IPS-15b (cell line): ENCODE data around the gene TCEAL7.
"Not testable (repeated sequence)": the region's sequence is repeated elsewhere in the genome, so short reads cannot be mapped to it uniquely, and the experiment has no call there.

Source experiments
- H3K27me3 ChIP-seq: one replicate; pipeline ENCODE4 v1.6.1; 2013; ENCODE audit warnings: low read length; ENCODE audit not compliant: control insufficient read depth, insufficient read depth
- H3K36me3 ChIP-seq: one replicate; pipeline ENCODE4 v1.6.1; 2013; ENCODE audit warnings: low read length; ENCODE audit not compliant: control insufficient read depth, insufficient read depth
- H3K4me1 ChIP-seq: one replicate; pipeline ENCODE4 v1.6.1; 2013; ENCODE audit warnings: mild to moderate bottlenecking, low read length; ENCODE audit not compliant: control insufficient read depth, insufficient read depth
- H3K4me3 ChIP-seq: one replicate; pipeline ENCODE4 v1.5.1; 2013; ENCODE audit warnings: low read depth, low read length
- H3K9ac ChIP-seq: one replicate; pipeline ENCODE4 v1.6.1; 2013; ENCODE audit warnings: low read depth, mild to moderate bottlenecking, low read length
- H3K9me3 ChIP-seq: one replicate; pipeline ENCODE4 v1.6.1; 2013; ENCODE audit warnings: mild to moderate bottlenecking, low read length; ENCODE audit not compliant: control insufficient read depth, insufficient read depth

TCEAL7 gene

GRCh38 chrX:103329991-103330390 lies at the start of gene TCEAL7:
TCEAL7 (plus strand) TSS chrX:103330239; CDS start chrX:103331404, 1,165 bp downstream.
- Histone ChIP-seq H3K4me1 (peaks cover 4% of the 10 kb centered on the region), H3K27me3 (no peaks in the 10 kb centered on the region), H3K4me3 (peak within 1 kb of the TSS; percentile 73), H3K36me3 (no peaks in the 10 kb centered on the region), H3K9ac (peak within 1 kb of the TSS; percentile 47), H3K9me3 (no peaks in the 10 kb centered on the region)

GRCh38 chrX:103293118-103293517 lies 36.9 kb upstream of the TCEAL7 start:
- Histone ChIP-seq H3K4me3 (no peak overlapping the region), H3K9me3 (no peaks in the 10 kb centered on the region), H3K9ac (no peak overlapping the region), H3K27me3 (peaks cover 21% of the 10 kb centered on the region), H3K4me1 (peaks cover 10% of the 10 kb centered on the region), H3K36me3 (no peaks in the 10 kb centered on the region)

GRCh38 chrX:103304705-103305104 lies 25.3 kb upstream of the TCEAL7 start:
- H3K9me3 ChIP-seq: no peaks in the 10 kb centered on the region
- no peak overlapping the region for H3K9ac ChIP-seq
- H3K4me1 ChIP-seq: no peaks in the 10 kb centered on the region
- no peak overlapping the region for H3K4me3 ChIP-seq
- no peaks in the 10 kb centered on the region for H3K36me3 ChIP-seq
- H3K27me3 ChIP-seq: no peaks in the 10 kb centered on the region

GRCh38 chrX:103305666-103306065 lies 24.4 kb upstream of the TCEAL7 start:
- H3K27me3 ChIP-seq, H3K4me1 ChIP-seq, H3K9ac ChIP-seq, H3K9me3 ChIP-seq, H3K36me3 ChIP-seq, H3K4me3 ChIP-seq: not testable (repeated sequence)

GRCh38 chrX:103309860-103310554 lies 20.0 kb upstream of the TCEAL7 start:
- Histone ChIP-seq H3K4me3 (peak overlapping the region; percentile 80), H3K9me3 (no peaks in the 10 kb centered on the region), H3K4me1 (peaks cover 5% of the 10 kb centered on the region), H3K9ac (no peak overlapping the region), H3K36me3 (no peaks in the 10 kb centered on the region), H3K27me3 (no peaks in the 10 kb centered on the region)

GRCh38 chrX:103310555-103311398 lies 19.3 kb upstream of the TCEAL7 start, which contains the start of gene BEX2:
BEX2 (minus strand) TSS chrX:103310990; CDS start chrX:103309976, 1,014 bp downstream.
- Histone ChIP-seq H3K9ac (peak within 1 kb of the TSS; percentile 77), H3K36me3 (no peaks in the 10 kb centered on the region), H3K4me3 (peak within 1 kb of the TSS; percentile 80), H3K27me3 (no peaks in the 10 kb centered on the region), H3K4me1 (peaks cover 5% of the 10 kb centered on the region), H3K9me3 (no peaks in the 10 kb centered on the region)

GRCh38 chrX:103311399-103311780 lies 18.6 kb upstream of the TCEAL7 start:
- H3K27me3 ChIP-seq: no peaks in the 10 kb centered on the region
- no peak overlapping the region for H3K9ac ChIP-seq
- peak overlapping the region; percentile 80 for H3K4me3 ChIP-seq
- H3K4me1 ChIP-seq: peaks cover 5% of the 10 kb centered on the region
- H3K36me3 ChIP-seq: no peaks in the 10 kb centered on the region
- no peaks in the 10 kb centered on the region for H3K9me3 ChIP-seq

GRCh38 chrX:103330681-103331288 lies 746 bp downstream of the TCEAL7 start:
- Histone ChIP-seq H3K9ac (peak overlapping the region; percentile 47), H3K4me3 (peak overlapping the region; percentile 73), H3K9me3 (no peaks in the 10 kb centered on the region), H3K36me3 (no peaks in the 10 kb centered on the region), H3K27me3 (no peaks in the 10 kb centered on the region), H3K4me1 (peaks cover 4% of the 10 kb centered on the region)

- H3K36me3 ChIP-seq: no peaks in the 10 kb centered on the region
- no peaks in the 10 kb centered on the region for H3K9me3 ChIP-seq
- no peaks in the 10 kb centered on the region for H3K27me3 ChIP-seq
- no peak overlapping the region for H3K4me3 ChIP-seq
- H3K9ac ChIP-seq: no peak overlapping the region
- H3K4me1 ChIP-seq: no peaks in the 10 kb centered on the region
Observed at GRCh38 chrX:103338663-103339062, 8.6 kb downstream of the TCEAL7 start.

GRCh38 chrX:103343105-103343504 lies 13.1 kb downstream of the TCEAL7 start:
- Histone ChIP-seq H3K4me1 (peaks cover 3% of the 10 kb centered on the region), H3K36me3 (no peaks in the 10 kb centered on the region), H3K4me3 (no peak overlapping the region), H3K27me3 (peaks cover 6% of the 10 kb centered on the region), H3K9me3 (no peaks in the 10 kb centered on the region), H3K9ac (no peak overlapping the region)

GRCh38 chrX:103344606-103345005 lies 14.6 kb downstream of the TCEAL7 start:
- no peak overlapping the region for H3K9ac ChIP-seq
- H3K4me1 ChIP-seq: peaks cover 3% of the 10 kb centered on the region
- no peaks in the 10 kb centered on the region for H3K9me3 ChIP-seq
- H3K36me3 ChIP-seq: no peaks in the 10 kb centered on the region
- peaks cover 16% of the 10 kb centered on the region for H3K27me3 ChIP-seq
- no peak overlapping the region for H3K4me3 ChIP-seq
